ENCODE results near the gene SLC35G6.

SLC35G6 gene

GRCh38 chr17:7496470-7497183 lies 15.4 kb downstream of the SLC35G6 start:
- no peak for DNase-seq (ENCODE audit: low read depth)
- no peak overlapping the region for H3K4me3 ChIP-seq (ENCODE audit: control insufficient read depth, low read depth, low read length)
- TF ChIP-seq CTCF (IDR thresholded peaks at IDR 0.05; ENCODE audit: control insufficient read depth, insufficient read depth, low read depth, low read length, missing control alignments) = no peak

GRCh38 chr17:7497228-7497627 lies 16.0 kb downstream of the SLC35G6 start:
- TF ChIP-seq CTCF (IDR thresholded peaks at IDR 0.05; ENCODE audit: control insufficient read depth, insufficient read depth, low read depth, low read length, missing control alignments) = no peak
- no peak overlapping the region for H3K4me3 ChIP-seq (ENCODE audit: control insufficient read depth, low read depth, low read length)
- DNase-seq (ENCODE audit: low read depth) = no peak

- no peak overlapping the region for H3K4me3 ChIP-seq (ENCODE audit: control insufficient read depth, low read depth, low read length)
- DNase-seq (ENCODE audit: low read depth) = no peak
- no peak for TF ChIP-seq CTCF (IDR thresholded peaks at IDR 0.05; ENCODE audit: control insufficient read depth, insufficient read depth, low read depth, low read length, missing control alignments)
Observed at GRCh38 chr17:7497636-7498035, 16.4 kb downstream of the SLC35G6 start.

- no peak for DNase-seq (ENCODE audit: low read depth)
- no peak for TF ChIP-seq CTCF (IDR thresholded peaks at IDR 0.05; ENCODE audit: control insufficient read depth, insufficient read depth, low read depth, low read length, missing control alignments)
Observed at GRCh38 chr17:7499161-7499560, 17.9 kb downstream of the SLC35G6 start.

GRCh38 chr17:7501729-7502128 lies 20.5 kb downstream of the SLC35G6 start:
- no peak for TF ChIP-seq CTCF (IDR thresholded peaks at IDR 0.05; ENCODE audit: control insufficient read depth, insufficient read depth, low read depth, low read length, missing control alignments)
- no peak for DNase-seq (ENCODE audit: low read depth)

More at GRCh38 chr17:7499161-7499560, 17.9 kb downstream of the SLC35G6 start:
- no peak overlapping the region for H3K4me3 ChIP-seq (ENCODE audit: control insufficient read depth, low read depth, low read length)

GRCh38 chr17:7502171-7502847 lies 21.1 kb downstream of the SLC35G6 start:
- H3K4me3 ChIP-seq (ENCODE audit: control insufficient read depth, low read depth, low read length) = no peak overlapping the region
- no peak for DNase-seq (ENCODE audit: low read depth)
- no peak for TF ChIP-seq CTCF (IDR thresholded peaks at IDR 0.05; ENCODE audit: control insufficient read depth, insufficient read depth, low read depth, low read length, missing control alignments)

More at GRCh38 chr17:7501729-7502128, 20.5 kb downstream of the SLC35G6 start:
- no peak overlapping the region for H3K4me3 ChIP-seq (ENCODE audit: control insufficient read depth, low read depth, low read length)
